CD4-positive, alpha-beta T cell (primary cell): Measurements from ENCODE around the gene BAK1. TPM values are rescaled to one million over a fixed set of nuclear protein-coding genes. Genes with fewer than 3 reads are reported as not detected.

Experiments
- ATAC-seq: fragments of 200-7000 bp; cut with Tn5 transposase; one replicate; pipeline ENCODE4 v1.10.0; 2022; ENCODE audit warnings: mild to moderate bottlenecking; ENCODE audit not compliant: poor library complexity
- CTCF ChIA-PET: fragments of 350-600 bp; sonication (Branson Sonifier 250); formaldehyde crosslinking; loops from one replicate; lab custom pipeline; 2021; ENCODE audit warnings: antibody characterized with exemption, inconsistent platforms; lab: Charles Lee
- POLR2A ChIA-PET: fragments of 350-600 bp; sonication (Branson Sonifier 250); formaldehyde crosslinking; loops from one replicate; lab custom pipeline; 2021; ENCODE audit warnings: antibody characterized with exemption, inconsistent platforms; lab: Charles Lee
- DNase-seq, 14 experiments: peaks; one replicate each; pipeline ENCODE4 v3.0.0-alpha.2; 2013 to 2020; ENCODE audit warnings: mixed read lengths in 2 of 14
- H3K27ac ChIP-seq, 2 donors: one replicate each; pipeline versions ENCODE4 v1.5.1 to v1.7.0; 2013; ENCODE audit warnings: low read length in 2 of 2, low read depth in 1 of 2, mild to moderate bottlenecking in 1 of 2
- H3K27me3 ChIP-seq, 2 experiments: 1 replicate in 1 of 2; 2 replicates in 1 of 2; pipeline versions ENCODE4 v1.6.1 to v1.7.0; 2013; ENCODE audit warnings: low read length in 2 of 2, control low read depth in 1 of 2, mild to moderate bottlenecking in 1 of 2, moderate library complexity in 1 of 2; ENCODE audit not compliant: insufficient read depth in 2 of 2, control insufficient read depth in 1 of 2
- H3K36me3 ChIP-seq: one replicate; pipeline ENCODE4 v1.6.1; 2013; ENCODE audit warnings: low read length, control low read depth; ENCODE audit not compliant: insufficient read depth
- H3K4me1 ChIP-seq: one replicate; pipeline ENCODE4 v1.6.1; 2013; ENCODE audit warnings: low read length, control low read depth; ENCODE audit not compliant: insufficient read depth
- H3K4me3 ChIP-seq: one replicate; pipeline ENCODE4 v1.5.1; 2013; ENCODE audit warnings: mild to moderate bottlenecking, low read length, moderate library complexity
- H3K9me3 ChIP-seq, 2 experiments: 1 replicate in 1 of 2; 2 replicates in 1 of 2; pipeline versions ENCODE4 v1.6.1 to v1.7.0; 2013; ENCODE audit warnings: low read length in 2 of 2, mild to moderate bottlenecking in 2 of 2, control low read depth in 1 of 2, moderate library complexity in 1 of 2; ENCODE audit not compliant: control insufficient read depth in 1 of 2, insufficient read depth in 1 of 2
- H3K27ac Mint-ChIP-seq: one replicate; pipeline ENCODE4 v1.8.0; 2020; ENCODE audit warnings: mixed read lengths
- H3K27me3 Mint-ChIP-seq: one replicate; pipeline ENCODE4 v1.8.0; 2021; ENCODE audit warnings: mixed read lengths
- H3K36me3 Mint-ChIP-seq: one replicate; pipeline ENCODE4 v1.8.0; 2021; ENCODE audit warnings: low read depth, mixed read lengths
- H3K4me1 Mint-ChIP-seq: one replicate; pipeline ENCODE4 v1.8.0; 2021; ENCODE audit warnings: low read depth, mixed read lengths
- H3K4me3 Mint-ChIP-seq: one replicate; pipeline ENCODE4 v1.8.0; 2020; ENCODE audit warnings: mild to moderate bottlenecking, mixed read lengths
- H3K9me3 Mint-ChIP-seq: one replicate; pipeline ENCODE4 v1.8.0; 2020; ENCODE audit warnings: mixed read lengths
- CTCF ChIP-seq: fragments of 200-600 bp; IDR thresholded peaks from one replicate; pipeline ENCODE4 v1.8.0; 2022; ENCODE audit warnings: antibody characterized with exemption, mild to moderate bottlenecking
- intact Hi-C, 2 experiments: fragments of 100-400 bp; cut with DNase I in 1 of 2; cut with micrococcal nuclease in 1 of 2; formaldehyde crosslinking; loops; one replicate each; pipeline versions ENCODE4 v1.15.1 to v1.9.0; 2023 to 2025; cut with DNase I, micrococcal nuclease
- total RNA-seq, 174 experiments: library from RNA in 2 of 174; stranded (reverse) in 2 of 174; gene quantifications; one replicate each; pipeline ENCODE4 v1.2.3 and lab custom pipeline; 2021 to 2026

Gene BAK1
- total RNA-seq, 2 experiments from 2014 or later: 38.3 to 40.8 TPM

- POLR2A ChIA-PET: interaction anchor here (0.6 to 2.5 kb wide), 13 partner anchors 8 to 607 kb away, joined by 3 to 47 read pairs (median 6); partner anchors contain the start of genes B3GALT4, CUTA, ITPR3 and LEMD2
- intact Hi-C loops: loop anchor here (2.0 to 10.0 kb wide), 3 partner anchors 46 to 304 kb away; partner anchors contain the start of genes B3GALT4 (in 1 of the 2), RPS18 (in 1 of the 2) and VPS52 (in 1 of the 2)
- peak; percentile 40 for ATAC-seq
These were observed 1.5 kb downstream of the BAK1 start for GRCh38 chr6:33578588-33579011.

GRCh38 chr6:33578164-33578563, 1.9 kb downstream of the BAK1 start:
- Histone ChIP-seq H3K4me3 (peak overlapping the region; percentile 99), H3K27me3 (no peaks in the 10 kb centered on the region), H3K36me3 (peaks cover 44% of the 10 kb centered on the region), H3K9me3 (no peaks in the 10 kb centered on the region), H3K4me1 (peaks cover 58% of the 10 kb centered on the region), H3K27ac (peak overlapping the region; percentile 82 to 88)
- Mint-ChIP-seq H3K4me3 (peak overlapping the region; percentile 96), H3K36me3 (peaks cover 61% of the 10 kb centered on the region), H3K9me3 (no peaks in the 10 kb centered on the region), H3K4me1 (peaks cover 33% of the 10 kb centered on the region), H3K27me3 (no peaks in the 10 kb centered on the region), H3K27ac (peak overlapping the region; percentile 97)
- ATAC-seq (no peak), DNase-seq (peak in 1 of 14 experiments; percentile 24)
- ChIA-PET POLR2A (interaction anchor here (0.6 to 2.5 kb wide), 10 partner anchors 8 to 329 kb away, joined by 3 to 47 read pairs (median 6); partner anchors contain the start of genes B3GALT4, CUTA, ITPR3 and LEMD2), CTCF (interaction anchor here (0.8 to 1.1 kb wide), 2 partner anchors 13 to 153 kb away, joined by 3 to 4 read pairs; no protein-coding TSS in a partner anchor)
- intact Hi-C loops: loop anchor here (2.0 to 10.0 kb wide), 3 partner anchors 45 to 303 kb away; partner anchors contain the start of genes B3GALT4 (in 1 of the 2), RPS18 (in 1 of the 2) and VPS52 (in 1 of the 2)
- TF ChIP-seq CTCF: no peak

More at GRCh38 chr6:33578588-33579011, 1.5 kb downstream of the BAK1 start:
- Histone ChIP-seq H3K9me3 (no peaks in the 10 kb centered on the region), H3K27me3 (no peaks in the 10 kb centered on the region), H3K27ac (peak overlapping the region; percentile 82 to 88), H3K4me1 (peaks cover 58% of the 10 kb centered on the region), H3K36me3 (peaks cover 41% of the 10 kb centered on the region), H3K4me3 (peak overlapping the region; percentile 99)
- Mint-ChIP-seq H3K36me3 (peaks cover 60% of the 10 kb centered on the region), H3K4me1 (peaks cover 34% of the 10 kb centered on the region), H3K4me3 (peak overlapping the region; percentile 96), H3K9me3 (no peaks in the 10 kb centered on the region), H3K27ac (peak overlapping the region; percentile 97), H3K27me3 (no peaks in the 10 kb centered on the region)
- DNase-seq: peak in 10 of 14 experiments; percentile 27 to 85 (median 46)
- CTCF ChIA-PET: interaction anchor here (0.8 to 1.1 kb wide), 2 partner anchors 14 to 153 kb away, joined by 3 to 4 read pairs; no protein-coding TSS in a partner anchor
- no peak for TF ChIP-seq CTCF

DNA sequence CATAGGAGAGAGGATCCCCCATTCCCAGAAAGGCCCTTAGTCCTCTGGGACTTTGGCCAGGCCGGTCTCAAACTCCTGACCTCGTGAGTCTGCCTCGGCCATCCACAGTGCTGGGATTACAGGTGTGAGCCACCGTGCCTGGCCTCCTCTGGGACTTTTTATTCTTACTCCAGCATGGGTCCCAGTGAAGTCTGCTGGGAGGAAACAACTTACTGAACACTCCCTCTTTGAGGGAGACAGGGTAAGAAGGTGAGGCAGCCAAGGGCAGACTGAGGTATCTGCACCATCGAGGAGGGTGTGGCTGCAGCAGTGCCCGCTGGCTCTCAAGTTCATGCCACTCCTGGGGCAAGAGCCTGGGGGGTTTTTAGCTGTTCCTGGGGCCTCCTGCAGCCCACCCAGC, 2.4 kb downstream of the BAK1 start:
- H3K36me3 ChIP-seq: peaks cover 46% of the 10 kb centered on the region
- Mint-ChIP-seq H3K4me3 (peak overlapping the region; percentile 96), H3K27me3 (no peaks in the 10 kb centered on the region), H3K9me3 (no peaks in the 10 kb centered on the region), H3K4me1 (peaks cover 33% of the 10 kb centered on the region), H3K36me3 (peaks cover 61% of the 10 kb centered on the region), H3K27ac (peak overlapping the region; percentile 97)
- TF ChIP-seq CTCF: no peak
- peak in 2 of 14 experiments; percentile 28 to 34 for DNase-seq
- peak overlapping the region; percentile 99 for H3K4me3 ChIP-seq
- peak overlapping the region; percentile 82 to 88 for H3K27ac ChIP-seq
- CTCF ChIA-PET: no interaction called here
- H3K4me1 ChIP-seq: peaks cover 58% of the 10 kb centered on the region
- no peaks in the 10 kb centered on the region for H3K27me3 ChIP-seq
- POLR2A ChIA-PET: no interaction called here
- no peak for ATAC-seq
- H3K9me3 ChIP-seq: no peaks in the 10 kb centered on the region
- intact Hi-C loops: loop anchor here (2.0 to 10.0 kb wide), 3 partner anchors 45 to 303 kb away; partner anchors contain the start of genes B3GALT4 (in 1 of the 2), RPS18 (in 1 of the 2) and VPS52 (in 1 of the 2)
